ENCODE measurements around the gene PHLPP1.

The PHLPP1 gene

DNA sequence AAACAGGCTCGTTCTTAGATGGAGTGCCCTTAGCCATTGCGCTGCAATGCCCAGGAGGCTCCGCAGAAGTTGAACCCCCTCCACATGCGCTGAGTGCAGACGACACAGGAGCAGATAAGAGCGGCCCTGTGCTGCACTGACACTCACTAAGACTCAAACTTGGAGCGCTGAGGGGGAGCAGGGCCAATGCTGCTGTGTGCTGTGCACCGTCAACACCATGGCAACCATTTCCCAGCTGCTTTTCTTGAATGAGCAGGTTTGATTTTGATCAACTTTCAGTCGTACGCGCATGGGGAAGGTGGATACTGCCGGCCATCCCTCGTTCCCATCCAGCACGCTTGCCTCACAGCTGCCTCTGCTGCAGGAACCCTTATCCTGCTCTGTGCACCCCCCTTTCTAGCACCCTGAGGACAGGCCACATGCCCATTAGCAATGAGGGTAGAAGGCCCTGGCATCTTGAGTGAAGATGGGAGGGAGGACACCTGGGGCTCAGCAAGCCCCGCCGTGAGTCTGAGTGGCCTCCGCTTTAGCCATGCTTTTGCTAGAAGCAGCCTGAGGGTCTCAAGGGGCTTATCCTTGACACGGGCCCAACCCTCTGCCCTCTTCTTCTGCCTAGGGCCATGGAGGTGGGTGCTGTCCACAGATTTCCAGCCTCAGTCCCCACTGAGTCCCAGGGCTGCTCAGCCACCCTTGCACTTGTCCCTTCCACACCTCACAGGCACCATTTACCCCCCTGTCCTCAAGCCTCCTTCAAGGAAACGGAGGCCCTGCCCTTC is 271.9 kb downstream of the PHLPP1 start:
- Histone ChIP-seq H3K27ac (ENCODE audit: low read length, poor library complexity, severe bottlenecking) (no peak overlapping the region), H3K27me3 (ENCODE audit: control insufficient read depth in 1 of 2, insufficient read depth in 1 of 2, low read length in 2 of 2) (no peaks in the 10 kb centered on the region)

GRCh38 chr18:62987859-62988258 is 272.5 kb downstream of the PHLPP1 start:
- no peaks in the 10 kb centered on the region for H3K27me3 ChIP-seq (ENCODE audit: control insufficient read depth in 1 of 2, insufficient read depth in 1 of 2, low read length in 2 of 2)
- H3K27ac ChIP-seq (ENCODE audit: low read length, poor library complexity, severe bottlenecking) = no peak overlapping the region
- no peak overlapping the region for H2BK5ac ChIP-seq (ENCODE audit: low read depth, low read length, poor library complexity, severe bottlenecking)
- no peak overlapping the region for H4K8ac ChIP-seq (ENCODE audit: low read length)
- no peaks in the 10 kb centered on the region for H3K4me1 ChIP-seq (ENCODE audit: control insufficient read depth, insufficient read depth, low read depth, low read length)
- no peak overlapping the region for H2BK12ac ChIP-seq (ENCODE audit: low read length in 2 of 2)
- H3K9ac ChIP-seq (ENCODE audit: low read length) = peak overlapping the region; percentile 69
- H3K18ac ChIP-seq (ENCODE audit: low read depth in 1 of 2, low read length in 2 of 2) = no peak overlapping the region
- no peaks in the 10 kb centered on the region for H3K9me3 ChIP-seq (ENCODE audit: control insufficient read depth, low read length)
- H2BK15ac ChIP-seq (ENCODE audit: low read depth, poor library complexity, severe bottlenecking) = no peak overlapping the region
- H3K4me2 ChIP-seq (ENCODE audit: low read length, poor library complexity, severe bottlenecking) = no peak overlapping the region
- H2BK120ac ChIP-seq (ENCODE audit: low read depth, low read length) = no peak overlapping the region
- no peak overlapping the region for H4K91ac ChIP-seq (ENCODE audit: low read length)
- no peak overlapping the region for H3K4ac ChIP-seq (ENCODE audit: low read depth in 1 of 2, low read length in 2 of 2)
- no peaks in the 10 kb centered on the region for H3K36me3 ChIP-seq (ENCODE audit: control insufficient read depth in 1 of 2, insufficient read depth in 2 of 2, low read depth in 1 of 2, low read length in 2 of 2)
- WGBS = 93% methylated on average over 11 of the region's 11 CpGs
- DNase-seq = no peak
- no peak overlapping the region for H2AFZ ChIP-seq (ENCODE audit: low read depth, low read length)
- no peaks in the 10 kb centered on the region for H3K79me1 ChIP-seq (replicated peaks; ENCODE audit: low read length, poor library complexity, severe bottlenecking)
- H3K14ac ChIP-seq (ENCODE audit: low read length in 2 of 2) = no peak overlapping the region
- no peak overlapping the region for H3K23ac ChIP-seq (ENCODE audit: low read length in 2 of 2)
- no peak overlapping the region for H2AK5ac ChIP-seq (ENCODE audit: low read length, severe bottlenecking)
- H3K4me3 ChIP-seq (ENCODE audit: insufficient read depth in 1 of 2, low read depth in 1 of 2, low read length in 2 of 2) = no peak overlapping the region

More for the DNA sequence above, 271.9 kb downstream of the PHLPP1 start:
- Histone ChIP-seq H3K18ac (ENCODE audit: low read depth in 1 of 2, low read length in 2 of 2) (no peak overlapping the region), H4K91ac (ENCODE audit: low read length) (no peak overlapping the region), H2AFZ (ENCODE audit: low read depth, low read length) (no peak overlapping the region), H2BK120ac (ENCODE audit: low read depth, low read length) (no peak overlapping the region), H2AK5ac (ENCODE audit: low read length, severe bottlenecking) (no peak overlapping the region), H3K23ac (ENCODE audit: low read length in 2 of 2) (no peak overlapping the region), H3K4ac (ENCODE audit: low read depth in 1 of 2, low read length in 2 of 2) (no peak overlapping the region), H2BK5ac (ENCODE audit: low read depth, low read length, poor library complexity, severe bottlenecking) (no peak overlapping the region), H3K4me2 (ENCODE audit: low read length, poor library complexity, severe bottlenecking) (no peak overlapping the region), H3K9me3 (ENCODE audit: control insufficient read depth, low read length) (no peaks in the 10 kb centered on the region), H3K79me1 (replicated peaks; ENCODE audit: low read length, poor library complexity, severe bottlenecking) (no peaks in the 10 kb centered on the region), H3K36me3 (ENCODE audit: control insufficient read depth in 1 of 2, insufficient read depth in 2 of 2, low read depth in 1 of 2, low read length in 2 of 2) (no peaks in the 10 kb centered on the region), H2BK15ac (ENCODE audit: low read depth, poor library complexity, severe bottlenecking) (no peak overlapping the region), H3K14ac (ENCODE audit: low read length in 2 of 2) (no peak overlapping the region), H2BK12ac (ENCODE audit: low read length in 2 of 2) (no peak overlapping the region), H3K4me3 (ENCODE audit: insufficient read depth in 1 of 2, low read depth in 1 of 2, low read length in 2 of 2) (no peak overlapping the region), H3K4me1 (ENCODE audit: control insufficient read depth, insufficient read depth, low read depth, low read length) (peaks cover 2% of the 10 kb centered on the region), H3K9ac (ENCODE audit: low read length) (no peak overlapping the region), H4K8ac (ENCODE audit: low read length) (peak overlapping the region; percentile 2)
- 93% methylated on average over 19 of the region's 19 CpGs for WGBS
- no peak for DNase-seq

DNA sequence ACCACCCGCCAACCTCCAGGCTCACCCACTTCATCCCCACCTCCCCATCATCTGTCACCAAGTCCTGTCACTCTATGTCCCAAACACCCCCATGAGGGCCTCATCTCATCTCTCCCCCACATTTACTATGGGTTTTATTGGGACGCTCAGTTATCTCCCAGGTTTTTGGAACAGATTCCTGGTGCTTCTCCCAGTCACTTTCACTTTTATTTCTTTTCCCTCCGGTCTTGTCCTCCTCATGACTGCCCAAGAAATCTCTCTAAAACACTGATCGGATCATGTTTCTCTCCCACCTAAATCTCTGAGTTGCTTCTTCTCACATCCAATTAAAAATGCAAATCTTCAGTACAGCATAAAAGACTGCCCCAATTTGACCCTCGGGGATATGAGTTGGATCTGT is 273.1 kb downstream of the PHLPP1 start:
- H2AFZ ChIP-seq (ENCODE audit: low read depth, low read length) = no peak overlapping the region
- H3K36me3 ChIP-seq (ENCODE audit: control insufficient read depth in 1 of 2, insufficient read depth in 2 of 2, low read depth in 1 of 2, low read length in 2 of 2) = no peaks in the 10 kb centered on the region
- no peaks in the 10 kb centered on the region for H3K9me3 ChIP-seq (ENCODE audit: control insufficient read depth, low read length)
- no peak overlapping the region for H4K8ac ChIP-seq (ENCODE audit: low read length)
- no peak overlapping the region for H3K14ac ChIP-seq (ENCODE audit: low read length in 2 of 2)
- H2AK5ac ChIP-seq (ENCODE audit: low read length, severe bottlenecking) = no peak overlapping the region
- H3K27ac ChIP-seq (ENCODE audit: low read length, poor library complexity, severe bottlenecking) = no peak overlapping the region
- H2BK5ac ChIP-seq (ENCODE audit: low read depth, low read length, poor library complexity, severe bottlenecking) = no peak overlapping the region
- H4K91ac ChIP-seq (ENCODE audit: low read length) = no peak overlapping the region
- H3K23ac ChIP-seq (ENCODE audit: low read length in 2 of 2) = no peak overlapping the region
- 93% methylated on average over 5 of the region's 5 CpGs for WGBS
- peak overlapping the region in 1 of 2 experiments; percentile 66 for H3K4me3 ChIP-seq (ENCODE audit: insufficient read depth in 1 of 2, low read depth in 1 of 2, low read length in 2 of 2)
- no peak overlapping the region for H2BK15ac ChIP-seq (ENCODE audit: low read depth, poor library complexity, severe bottlenecking)
- H3K4ac ChIP-seq (ENCODE audit: low read depth in 1 of 2, low read length in 2 of 2) = no peak overlapping the region
- peaks cover 4 to 5% of the 10 kb centered on the region in 2 experiments for H3K27me3 ChIP-seq (ENCODE audit: control insufficient read depth in 1 of 2, insufficient read depth in 1 of 2, low read length in 2 of 2)
- no peaks in the 10 kb centered on the region for H3K4me1 ChIP-seq (ENCODE audit: control insufficient read depth, insufficient read depth, low read depth, low read length)
- H3K79me1 ChIP-seq (replicated peaks; ENCODE audit: low read length, poor library complexity, severe bottlenecking) = no peaks in the 10 kb centered on the region
- H3K4me2 ChIP-seq (ENCODE audit: low read length, poor library complexity, severe bottlenecking) = no peak overlapping the region
- no peak for DNase-seq
- H3K18ac ChIP-seq (ENCODE audit: low read depth in 1 of 2, low read length in 2 of 2) = no peak overlapping the region
- H3K9ac ChIP-seq (ENCODE audit: low read length) = peak overlapping the region; percentile 69
- no peak overlapping the region for H2BK120ac ChIP-seq (ENCODE audit: low read depth, low read length)
- H2BK12ac ChIP-seq (ENCODE audit: low read length in 2 of 2) = no peak overlapping the region

GRCh38 chr18:62989195-62989594 is 273.9 kb downstream of the PHLPP1 start:
- Histone ChIP-seq H3K79me1 (replicated peaks; ENCODE audit: low read length, poor library complexity, severe bottlenecking) (no peaks in the 10 kb centered on the region), H2BK120ac (ENCODE audit: low read depth, low read length) (no peak overlapping the region), H2AK5ac (ENCODE audit: low read length, severe bottlenecking) (no peak overlapping the region), H3K4ac (ENCODE audit: low read depth in 1 of 2, low read length in 2 of 2) (no peak overlapping the region), H2AFZ (ENCODE audit: low read depth, low read length) (no peak overlapping the region), H3K18ac (ENCODE audit: low read depth in 1 of 2, low read length in 2 of 2) (no peak overlapping the region), H3K27me3 (ENCODE audit: control insufficient read depth in 1 of 2, insufficient read depth in 1 of 2, low read length in 2 of 2) (peaks cover 5 to 8% of the 10 kb centered on the region in 2 experiments), H4K8ac (ENCODE audit: low read length) (no peak overlapping the region), H4K91ac (ENCODE audit: low read length) (no peak overlapping the region), H2BK5ac (ENCODE audit: low read depth, low read length, poor library complexity, severe bottlenecking) (no peak overlapping the region), H3K9ac (ENCODE audit: low read length) (no peak overlapping the region), H2BK12ac (ENCODE audit: low read length in 2 of 2) (no peak overlapping the region), H3K9me3 (ENCODE audit: control insufficient read depth, low read length) (no peaks in the 10 kb centered on the region), H3K14ac (ENCODE audit: low read length in 2 of 2) (no peak overlapping the region), H3K27ac (ENCODE audit: low read length, poor library complexity, severe bottlenecking) (no peak overlapping the region), H3K4me1 (ENCODE audit: control insufficient read depth, insufficient read depth, low read depth, low read length) (no peaks in the 10 kb centered on the region), H3K4me3 (ENCODE audit: insufficient read depth in 1 of 2, low read depth in 1 of 2, low read length in 2 of 2) (no peak overlapping the region), H3K4me2 (ENCODE audit: low read length, poor library complexity, severe bottlenecking) (no peak overlapping the region), H2BK15ac (ENCODE audit: low read depth, poor library complexity, severe bottlenecking) (no peak overlapping the region), H3K36me3 (ENCODE audit: control insufficient read depth in 1 of 2, insufficient read depth in 2 of 2, low read depth in 1 of 2, low read length in 2 of 2) (no peaks in the 10 kb centered on the region), H3K23ac (ENCODE audit: low read length in 2 of 2) (no peak overlapping the region)
- no peak for DNase-seq
- 92% methylated on average over 7 of the region's 7 CpGs for WGBS
